ENCODE measurements around the gene PRR18. TPM values are rescaled to one million over a fixed set of nuclear protein-coding genes. Genes with fewer than 3 reads are reported as not detected.

The PRR18 gene
- total and polyA plus RNA-seq, 9 of the 15 experiments (the other 6 are each of a cell fraction or from before 2014, with no cell fraction given), result not detected

GRCh38 chr6:166258854-166259276 lies 49.3 kb downstream of the PRR18 start (continued):
- TF ChIP-seq WHSC1 (IDR thresholded peaks at IDR 0.05; ENCODE audit: low read length), result no peak
- TF ChIP-seq LCOR (CRISPR knock-in tag; IDR thresholded peaks at IDR 0.05), result peak; percentile 78; the same call in 1 of the 2 replicates
- TF ChIP-seq TOE1 (IDR thresholded peaks at IDR 0.05; ENCODE audit: borderline replicate concordance), result no peak
- no peak for TF ChIP-seq TOE1 (CRISPR knock-in tag; IDR thresholded peaks at IDR 0.05; ENCODE audit: borderline replicate concordance, low read depth)
- TF ChIP-seq ZNF395 (CRISPR knock-in tag; IDR thresholded peaks at IDR 0.05), result 0 out of 2 replicates have a peak, but pooled peaks have one; percentile 20
- TF ChIP-seq, protein P1, sequence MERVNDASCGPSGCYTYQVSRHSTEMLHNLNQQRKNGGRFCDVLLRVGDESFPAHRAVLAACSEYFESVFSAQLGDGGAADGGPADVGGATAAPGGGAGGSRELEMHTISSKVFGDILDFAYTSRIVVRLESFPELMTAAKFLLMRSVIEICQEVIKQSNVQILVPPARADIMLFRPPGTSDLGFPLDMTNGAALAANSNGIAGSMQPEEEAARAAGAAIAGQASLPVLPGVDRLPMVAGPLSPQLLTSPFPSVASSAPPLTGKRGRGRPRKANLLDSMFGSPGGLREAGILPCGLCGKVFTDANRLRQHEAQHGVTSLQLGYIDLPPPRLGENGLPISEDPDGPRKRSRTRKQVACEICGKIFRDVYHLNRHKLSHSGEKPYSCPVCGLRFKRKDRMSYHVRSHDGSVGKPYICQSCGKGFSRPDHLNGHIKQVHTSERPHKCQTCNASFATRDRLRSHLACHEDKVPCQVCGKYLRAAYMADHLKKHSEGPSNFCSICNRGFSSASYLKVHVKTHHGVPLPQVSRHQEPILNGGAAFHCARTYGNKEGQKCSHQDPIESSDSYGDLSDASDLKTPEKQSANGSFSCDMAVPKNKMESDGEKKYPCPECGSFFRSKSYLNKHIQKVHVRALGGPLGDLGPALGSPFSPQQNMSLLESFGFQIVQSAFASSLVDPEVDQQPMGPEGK (CRISPR knock-in tag; IDR thresholded peaks at IDR 0.05; ENCODE audit: borderline replicate concordance), result no peak
- no peak for TF ChIP-seq ZNF347 (CRISPR knock-in tag; IDR thresholded peaks at IDR 0.05; ENCODE audit: low read depth)
- TF ChIP-seq, protein P2, sequence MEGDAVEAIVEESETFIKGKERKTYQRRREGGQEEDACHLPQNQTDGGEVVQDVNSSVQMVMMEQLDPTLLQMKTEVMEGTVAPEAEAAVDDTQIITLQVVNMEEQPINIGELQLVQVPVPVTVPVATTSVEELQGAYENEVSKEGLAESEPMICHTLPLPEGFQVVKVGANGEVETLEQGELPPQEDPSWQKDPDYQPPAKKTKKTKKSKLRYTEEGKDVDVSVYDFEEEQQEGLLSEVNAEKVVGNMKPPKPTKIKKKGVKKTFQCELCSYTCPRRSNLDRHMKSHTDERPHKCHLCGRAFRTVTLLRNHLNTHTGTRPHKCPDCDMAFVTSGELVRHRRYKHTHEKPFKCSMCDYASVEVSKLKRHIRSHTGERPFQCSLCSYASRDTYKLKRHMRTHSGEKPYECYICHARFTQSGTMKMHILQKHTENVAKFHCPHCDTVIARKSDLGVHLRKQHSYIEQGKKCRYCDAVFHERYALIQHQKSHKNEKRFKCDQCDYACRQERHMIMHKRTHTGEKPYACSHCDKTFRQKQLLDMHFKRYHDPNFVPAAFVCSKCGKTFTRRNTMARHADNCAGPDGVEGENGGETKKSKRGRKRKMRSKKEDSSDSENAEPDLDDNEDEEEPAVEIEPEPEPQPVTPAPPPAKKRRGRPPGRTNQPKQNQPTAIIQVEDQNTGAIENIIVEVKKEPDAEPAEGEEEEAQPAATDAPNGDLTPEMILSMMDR (IDR thresholded peaks at IDR 0.05 in 2 of 3, conservative IDR thresholded peaks at IDR 0.05 in 1 of 3; ENCODE audit: insufficient read depth in 2 of 3, low read depth in 1 of 3, low read length in 3 of 3), result no peak
- TF ChIP-seq SAP30 (IDR thresholded peaks at IDR 0.05; ENCODE audit: borderline replicate concordance, insufficient read depth, low read depth, low read length, poor library complexity, severe bottlenecking), result no peak
- TF ChIP-seq, protein P3, sequence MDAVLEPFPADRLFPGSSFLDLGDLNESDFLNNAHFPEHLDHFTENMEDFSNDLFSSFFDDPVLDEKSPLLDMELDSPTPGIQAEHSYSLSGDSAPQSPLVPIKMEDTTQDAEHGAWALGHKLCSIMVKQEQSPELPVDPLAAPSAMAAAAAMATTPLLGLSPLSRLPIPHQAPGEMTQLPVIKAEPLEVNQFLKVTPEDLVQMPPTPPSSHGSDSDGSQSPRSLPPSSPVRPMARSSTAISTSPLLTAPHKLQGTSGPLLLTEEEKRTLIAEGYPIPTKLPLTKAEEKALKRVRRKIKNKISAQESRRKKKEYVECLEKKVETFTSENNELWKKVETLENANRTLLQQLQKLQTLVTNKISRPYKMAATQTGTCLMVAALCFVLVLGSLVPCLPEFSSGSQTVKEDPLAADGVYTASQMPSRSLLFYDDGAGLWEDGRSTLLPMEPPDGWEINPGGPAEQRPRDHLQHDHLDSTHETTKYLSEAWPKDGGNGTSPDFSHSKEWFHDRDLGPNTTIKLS (IDR thresholded peaks at IDR 0.05; ENCODE audit: borderline replicate concordance, low read depth), result no peak
- TF ChIP-seq, protein P4, sequence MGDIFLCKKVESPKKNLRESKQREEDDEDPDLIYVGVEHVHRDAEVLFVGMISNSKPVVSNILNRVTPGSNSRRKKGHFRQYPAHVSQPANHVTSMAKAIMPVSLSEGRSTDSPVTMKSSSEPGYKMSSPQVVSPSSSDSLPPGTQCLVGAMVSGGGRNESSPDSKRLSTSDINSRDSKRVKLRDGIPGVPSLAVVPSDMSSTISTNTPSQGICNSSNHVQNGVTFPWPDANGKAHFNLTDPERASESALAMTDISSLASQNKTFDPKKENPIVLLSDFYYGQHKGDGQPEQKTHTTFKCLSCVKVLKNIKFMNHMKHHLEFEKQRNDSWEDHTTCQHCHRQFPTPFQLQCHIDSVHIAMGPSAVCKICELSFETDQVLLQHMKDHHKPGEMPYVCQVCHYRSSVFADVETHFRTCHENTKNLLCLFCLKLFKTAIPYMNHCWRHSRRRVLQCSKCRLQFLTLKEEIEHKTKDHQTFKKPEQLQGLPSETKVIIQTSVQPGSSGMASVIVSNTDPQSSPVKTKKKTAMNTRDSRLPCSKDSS (IDR thresholded peaks at IDR 0.05; ENCODE audit: low read depth, partially characterized antibody), result no peak
- TF ChIP-seq PML (IDR thresholded peaks at IDR 0.05; ENCODE audit: low read length), result no peak
- TF ChIP-seq ZC3H8 (IDR thresholded peaks at IDR 0.05), result no peak
- TF ChIP-seq DIDO1 (tag; IDR thresholded peaks at IDR 0.05; ENCODE audit: low read depth), result no peak
- peak; percentile 30; the same call in 1 of the 2 replicates for TF ChIP-seq TCF3 (CRISPR knock-in tag; IDR thresholded peaks at IDR 0.05)
- TF ChIP-seq UBTF (IDR thresholded peaks at IDR 0.05; ENCODE audit: borderline replicate concordance in 1 of 2, low read depth in 2 of 2, low read length in 2 of 2), result no peak

Data from K562 (cell line).